NCI-H2196 (cell line): ENCODE data around the gene MEI4.
"Not testable (repeated sequence)": the region's sequence is repeated elsewhere in the genome, so short reads cannot be mapped to it uniquely, and the experiment has no call there.

ENCODE experiments used
- DNase-seq: peaks from one replicate; lab custom pipeline; 2025; ENCODE audit not compliant: unreplicated experiment; lab: John Stamatoyannopoulos, UW

Gene MEI4

GRCh38 chr6:77652739-77653138, at the start of gene MEI4:
MEI4 (plus strand) TSS chr6:77653039; CDS start chr6:77690672, 37,633 bp downstream.
- DNase-seq, result no peak

GRCh38 chr6:77604476-77604875, 48.4 kb upstream of the MEI4 start:
- no peak for DNase-seq

GRCh38 chr6:77607004-77607403, 45.8 kb upstream of the MEI4 start:
- DNase-seq, result no peak

GRCh38 chr6:77609106-77609505, 43.7 kb upstream of the MEI4 start:
- DNase-seq, result no peak

GRCh38 chr6:77619114-77619513, 33.7 kb upstream of the MEI4 start:
- DNase-seq, result no peak

GRCh38 chr6:77620278-77620882, 32.5 kb upstream of the MEI4 start:
- DNase-seq, result no peak

- no peak for DNase-seq
Observed at GRCh38 chr6:77624515-77624914, 28.3 kb upstream of the MEI4 start.

- no peak for DNase-seq
Observed at GRCh38 chr6:77626426-77626825, 26.4 kb upstream of the MEI4 start.

GRCh38 chr6:77630014-77630413, 22.8 kb upstream of the MEI4 start:
- DNase-seq, result no peak

GRCh38 chr6:77633471-77633870, 19.4 kb upstream of the MEI4 start:
- no peak for DNase-seq

GRCh38 chr6:77633993-77634715, 18.7 kb upstream of the MEI4 start:
- DNase-seq, result no peak

GRCh38 chr6:77638129-77638830, 14.6 kb upstream of the MEI4 start:
- DNase-seq, result no peak

- no peak for DNase-seq
Observed at GRCh38 chr6:77644102-77644705, 8.6 kb upstream of the MEI4 start.

- DNase-seq, result no peak
Observed at GRCh38 chr6:77650098-77650663, 2.7 kb upstream of the MEI4 start.

- DNase-seq, result no peak
Observed at GRCh38 chr6:77653816-77654215, 977 bp downstream of the MEI4 start.

GRCh38 chr6:77655035-77655434, 2.2 kb downstream of the MEI4 start:
- not testable (repeated sequence) for DNase-seq

- DNase-seq, result no peak
Observed at GRCh38 chr6:77656999-77657764, 4.3 kb downstream of the MEI4 start.

GRCh38 chr6:77666340-77666739, 13.5 kb downstream of the MEI4 start:
- DNase-seq, result no peak

- DNase-seq, result no peak
Observed at GRCh38 chr6:77666846-77667245, 14.0 kb downstream of the MEI4 start.

- no peak for DNase-seq
Observed at GRCh38 chr6:77669913-77670312, 17.1 kb downstream of the MEI4 start.

GRCh38 chr6:77674211-77674610, 21.4 kb downstream of the MEI4 start:
- DNase-seq, result no peak
